ENCODE data around the gene PRKCH.

The PRKCH gene

DNA sequence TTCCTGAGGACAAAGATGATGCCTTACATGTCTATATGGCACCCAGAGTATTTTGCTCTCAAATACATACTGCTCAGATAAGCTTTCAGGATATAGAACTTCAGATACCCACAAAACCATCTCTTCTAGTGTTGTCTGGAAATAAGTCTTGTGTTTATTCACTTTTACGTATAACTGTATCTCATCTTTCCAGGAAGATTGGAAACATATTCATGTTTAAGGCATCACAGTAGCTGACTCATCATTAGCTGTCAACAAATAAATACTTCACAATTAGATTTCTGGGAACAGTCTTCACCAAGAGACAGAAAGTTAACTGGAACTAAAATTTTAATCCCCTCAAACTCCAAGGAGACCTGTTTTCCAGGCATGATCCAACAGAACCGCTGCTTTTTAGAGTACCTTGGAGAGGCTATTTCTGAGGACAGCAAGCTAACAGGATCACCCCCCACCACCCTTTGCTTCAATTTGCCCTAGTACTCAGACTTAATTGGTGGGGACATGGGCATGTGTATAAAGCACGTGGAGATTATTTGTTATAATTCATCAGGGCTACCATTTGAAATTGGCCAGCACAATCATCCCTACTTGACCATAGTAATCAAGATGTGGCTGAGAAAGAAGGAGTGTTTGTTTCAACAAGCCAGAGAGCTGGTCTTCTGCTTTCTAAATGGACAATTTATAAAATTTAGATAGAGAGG is 244.6 kb downstream of the PRKCH start:
- no peak for TF ChIP-seq CTCF (IDR thresholded peaks at IDR 0.05; ENCODE audit: low read depth, low read length)
- no peak overlapping the region for H3K4me3 ChIP-seq (ENCODE audit: low read depth, low read length)

DNA sequence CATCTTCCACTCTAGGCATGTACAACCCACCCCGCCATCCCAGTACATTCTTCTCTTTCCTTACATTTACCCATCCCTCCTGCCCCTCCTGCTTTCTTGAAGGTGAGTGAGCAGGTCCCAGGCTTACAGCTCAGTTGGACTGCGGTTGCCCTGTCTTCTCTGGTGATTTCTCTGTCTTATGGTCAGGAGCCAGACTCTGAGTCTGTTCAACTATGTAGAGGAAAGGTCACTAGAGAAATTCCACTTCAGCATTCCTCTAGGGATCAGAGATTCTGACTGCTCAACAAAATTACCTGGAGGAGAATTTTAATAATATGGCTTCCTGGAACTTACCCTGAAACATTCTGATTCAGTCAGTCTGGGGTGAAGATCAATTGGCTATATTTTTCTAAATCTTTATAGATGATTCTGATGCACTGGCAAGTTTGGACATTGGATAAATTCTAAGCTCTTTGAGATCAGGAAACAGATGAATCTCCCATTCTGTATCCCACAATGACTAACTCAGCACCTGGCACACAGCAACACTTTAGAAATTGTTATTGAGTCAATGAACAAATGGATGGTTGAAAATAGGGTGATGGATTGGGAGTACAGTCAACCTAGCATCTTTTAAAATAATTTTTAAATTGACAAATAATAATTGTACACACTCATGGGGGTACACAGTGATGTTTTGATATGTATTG is 245.3 kb downstream of the PRKCH start:
- no peak overlapping the region for H3K4me3 ChIP-seq (ENCODE audit: low read depth, low read length)
- TF ChIP-seq CTCF (IDR thresholded peaks at IDR 0.05; ENCODE audit: low read depth, low read length): no peak

DNA sequence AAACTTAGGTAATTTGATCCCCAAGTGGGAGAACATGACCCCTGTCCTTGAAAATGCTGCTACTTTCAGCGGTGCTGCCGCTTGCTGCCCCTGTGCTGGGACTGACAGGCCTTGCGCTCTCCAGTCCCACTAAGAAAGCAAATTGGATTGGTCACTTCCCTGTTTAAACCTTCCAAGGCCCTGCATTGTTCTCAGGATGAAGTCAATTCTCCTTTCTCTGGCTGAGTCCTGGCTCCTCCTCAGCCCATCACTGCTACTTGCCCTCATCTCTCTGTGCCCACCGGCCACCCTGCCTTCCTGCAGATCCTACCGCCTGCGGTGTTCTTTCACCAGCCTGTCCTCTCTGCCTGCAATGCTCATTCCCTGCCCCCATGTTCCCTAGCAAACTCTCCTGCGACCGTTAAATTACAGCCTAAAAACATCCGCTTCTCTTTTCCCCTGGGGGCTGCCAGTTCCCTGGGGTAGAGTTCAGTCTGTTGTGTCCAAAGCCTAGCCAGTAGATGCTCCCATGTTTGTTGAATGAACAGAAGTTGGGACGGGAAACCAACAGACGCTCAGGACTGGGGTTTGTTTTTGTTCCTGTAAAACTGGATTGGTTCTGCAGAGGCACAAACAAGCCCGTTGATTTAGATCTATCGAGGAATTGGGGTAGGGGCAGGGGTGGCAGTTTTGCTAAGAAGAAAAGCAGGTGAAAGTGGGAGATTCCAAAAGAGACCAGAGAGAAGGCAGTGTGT is 246.6 kb downstream of the PRKCH start:
- no peak overlapping the region for H3K4me3 ChIP-seq (ENCODE audit: low read depth, low read length)
- no peak for TF ChIP-seq CTCF (IDR thresholded peaks at IDR 0.05; ENCODE audit: low read depth, low read length)

DNA sequence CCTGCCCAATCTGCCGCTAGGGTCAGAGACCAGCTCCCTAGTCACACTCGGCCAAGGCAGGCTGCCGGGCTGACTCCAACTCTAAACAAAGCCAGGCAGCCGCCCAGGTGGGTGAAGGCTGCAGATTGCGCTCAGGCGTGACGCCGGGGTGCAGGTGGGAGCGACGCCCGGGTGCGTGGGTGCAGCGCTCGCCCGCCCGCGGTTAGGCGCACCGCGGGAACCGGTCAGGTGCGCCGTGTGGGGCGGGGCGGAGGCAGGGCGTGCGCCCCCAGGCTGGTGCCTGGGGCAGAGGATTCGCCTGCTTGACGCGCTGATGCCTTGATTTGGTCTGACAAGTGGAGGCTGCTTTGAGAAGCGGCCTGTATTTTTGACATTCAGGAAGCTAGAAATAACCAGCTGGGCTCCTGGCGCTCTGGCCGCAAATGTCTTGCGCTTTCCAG is 247.2 kb downstream of the PRKCH start:
- no peak overlapping the region for H3K4me3 ChIP-seq (ENCODE audit: low read depth, low read length)
- TF ChIP-seq CTCF (IDR thresholded peaks at IDR 0.05; ENCODE audit: low read depth, low read length): no peak

DNA sequence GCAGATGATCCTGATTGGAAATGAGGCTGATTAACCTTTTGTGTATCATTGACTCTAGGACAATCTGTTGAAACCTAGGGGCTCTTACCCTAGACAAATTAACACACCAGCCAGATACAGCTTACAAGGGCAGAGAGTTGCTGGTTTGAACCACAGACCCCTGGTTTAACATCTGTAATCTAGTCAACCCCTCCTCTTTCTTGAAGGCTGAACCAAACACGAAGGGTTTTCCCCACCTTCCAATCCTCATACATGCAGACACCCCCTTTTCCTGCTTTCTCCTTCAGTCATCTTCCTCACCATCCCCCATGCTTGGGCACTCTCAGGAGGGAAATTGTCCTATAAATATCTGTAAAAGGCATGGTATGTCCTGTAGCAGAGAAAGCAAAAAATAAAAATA is 247.9 kb downstream of the PRKCH start:
- H3K4me3 ChIP-seq (ENCODE audit: low read depth, low read length): no peak overlapping the region
- no peak for TF ChIP-seq CTCF (IDR thresholded peaks at IDR 0.05; ENCODE audit: low read depth, low read length)

- H3K4me3 ChIP-seq (ENCODE audit: low read depth, low read length): no peak overlapping the region
- no peak for TF ChIP-seq CTCF (IDR thresholded peaks at IDR 0.05; ENCODE audit: low read depth, low read length)
Measured at GRCh38 chr14:61569812-61570548, 248.6 kb downstream of the PRKCH start.

Data from WI38 (cell line).